Activated CD8-positive, alpha-beta memory T cell treated with anti-CD3 and anti-CD28 coated beads, Interleukin-2, amount 50 U/mL, for 4 hours (primary cell): Measurements from ENCODE around the gene RCVRN.

Experiments
- DNase-seq: peaks from one replicate; pipeline ENCODE4 v3.0.0-alpha.2; 2020

RCVRN gene

GRCh38 chr17:9905078-9905415 lies at the start of gene RCVRN:
Gene RCVRN, minus strand, starts transcription at chr17:9905271. Its CDS starts 91 bp downstream, at chr17:9905180.
- DNase-seq: no peak

- DNase-seq: no peak
These were observed 48.4 kb upstream of the RCVRN start for GRCh38 chr17:9953492-9953891.

GRCh38 chr17:9951803-9952202 lies 46.7 kb upstream of the RCVRN start:
- no peak for DNase-seq

GRCh38 chr17:9948928-9949327 lies 43.9 kb upstream of the RCVRN start:
- no peak for DNase-seq

GRCh38 chr17:9944704-9945103 lies 39.6 kb upstream of the RCVRN start:
- no peak for DNase-seq

GRCh38 chr17:9943343-9943742 lies 38.3 kb upstream of the RCVRN start:
- DNase-seq: no peak

GRCh38 chr17:9942885-9943284 lies 37.8 kb upstream of the RCVRN start:
- DNase-seq: no peak

- no peak for DNase-seq
These were observed 36.2 kb upstream of the RCVRN start for GRCh38 chr17:9941305-9941704.

GRCh38 chr17:9940841-9941240 lies 35.8 kb upstream of the RCVRN start:
- no peak for DNase-seq

GRCh38 chr17:9938764-9939163 lies 33.7 kb upstream of the RCVRN start:
- no peak for DNase-seq

GRCh38 chr17:9937901-9938300 lies 32.8 kb upstream of the RCVRN start:
- DNase-seq: no peak

GRCh38 chr17:9937241-9937761 lies 32.2 kb upstream of the RCVRN start:
- DNase-seq: no peak

GRCh38 chr17:9936095-9936494 lies 31.0 kb upstream of the RCVRN start:
- no peak for DNase-seq

GRCh38 chr17:9935408-9935807 lies 30.3 kb upstream of the RCVRN start:
- DNase-seq: no peak

- no peak for DNase-seq
These were observed 29.3 kb upstream of the RCVRN start for GRCh38 chr17:9934331-9934730.

GRCh38 chr17:9932491-9932890 lies 27.4 kb upstream of the RCVRN start:
- DNase-seq: no peak

GRCh38 chr17:9931144-9931741 lies 26.2 kb upstream of the RCVRN start:
- no peak for DNase-seq

- DNase-seq: no peak
These were observed 24.8 kb upstream of the RCVRN start for GRCh38 chr17:9929871-9930270.

GRCh38 chr17:9928601-9929333 lies 23.7 kb upstream of the RCVRN start:
- no peak for DNase-seq

GRCh38 chr17:9926150-9926804 lies 21.2 kb upstream of the RCVRN start:
- no peak for DNase-seq

GRCh38 chr17:9925457-9925856 lies 20.4 kb upstream of the RCVRN start:
- no peak for DNase-seq

GRCh38 chr17:9924735-9925191 lies 19.7 kb upstream of the RCVRN start:
- DNase-seq: no peak

GRCh38 chr17:9922012-9922848 lies 17.2 kb upstream of the RCVRN start:
- no peak for DNase-seq
